Measurements from ENCODE around the gene TMEM192.
"Not testable (repeated sequence)": the region's sequence is repeated elsewhere in the genome, so short reads cannot be mapped to it uniquely, and the experiment has no call there.

TMEM192 gene

GRCh38 chr4:165112368-165113121, at the start of gene TMEM192:
Gene TMEM192 (minus strand): TSS chr4:165112860. CDS start chr4:165112773, 87 bp downstream.
- DNase-seq (ENCODE audit: low spot score), result peak; percentile 98

- no peak for DNase-seq (ENCODE audit: low spot score)
Measured at GRCh38 chr4:165158762-165159161, 46.1 kb upstream of the TMEM192 start.

- no peak for DNase-seq (ENCODE audit: low spot score)
Measured at GRCh38 chr4:165156906-165157305, 44.2 kb upstream of the TMEM192 start.

- DNase-seq (ENCODE audit: low spot score), result no peak
Measured at GRCh38 chr4:165154482-165154881, 41.8 kb upstream of the TMEM192 start.

GRCh38 chr4:165152527-165152926, 39.9 kb upstream of the TMEM192 start:
- peak; percentile 11 for DNase-seq (ENCODE audit: low spot score)

GRCh38 chr4:165151734-165152133, 39.1 kb upstream of the TMEM192 start:
- no peak for DNase-seq (ENCODE audit: low spot score)

GRCh38 chr4:165150545-165150944, 37.9 kb upstream of the TMEM192 start:
- DNase-seq (ENCODE audit: low spot score), result no peak

- DNase-seq (ENCODE audit: low spot score), result no peak
Measured at GRCh38 chr4:165138843-165139242, 26.2 kb upstream of the TMEM192 start.

- DNase-seq (ENCODE audit: low spot score), result no peak
Measured at GRCh38 chr4:165137205-165137604, 24.5 kb upstream of the TMEM192 start.

GRCh38 chr4:165136529-165136928, 23.9 kb upstream of the TMEM192 start:
- no peak for DNase-seq (ENCODE audit: low spot score)

- DNase-seq (ENCODE audit: low spot score), result no peak
Measured at GRCh38 chr4:165133150-165133549, 20.5 kb upstream of the TMEM192 start.

- peak; percentile 66 for DNase-seq (ENCODE audit: low spot score)
Measured at GRCh38 chr4:165131247-165131832, 18.7 kb upstream of the TMEM192 start.

- no peak for DNase-seq (ENCODE audit: low spot score)
Measured at GRCh38 chr4:165129924-165130323, 17.3 kb upstream of the TMEM192 start.

GRCh38 chr4:165125869-165126499, 13.3 kb upstream of the TMEM192 start:
- not testable (repeated sequence) for DNase-seq (ENCODE audit: low spot score)

- DNase-seq (ENCODE audit: low spot score), result no peak
Measured at GRCh38 chr4:165124488-165124887, 11.8 kb upstream of the TMEM192 start.

- DNase-seq (ENCODE audit: low spot score), result no peak
Measured at GRCh38 chr4:165118256-165118909, 5.7 kb upstream of the TMEM192 start.

- DNase-seq (ENCODE audit: low spot score), result no peak
Measured at GRCh38 chr4:165115301-165115700, 2.6 kb upstream of the TMEM192 start.

- no peak for DNase-seq (ENCODE audit: low spot score)
Measured at GRCh38 chr4:165111906-165112367, 723 bp downstream of the TMEM192 start.

GRCh38 chr4:165106518-165106917, 6.1 kb downstream of the TMEM192 start:
- no peak for DNase-seq (ENCODE audit: low spot score)

GRCh38 chr4:165101641-165102040, 11.0 kb downstream of the TMEM192 start:
- DNase-seq (ENCODE audit: low spot score), result no peak

- DNase-seq (ENCODE audit: low spot score), result peak; percentile 62
Measured at GRCh38 chr4:165096776-165097175, 15.9 kb downstream of the TMEM192 start.

GRCh38 chr4:165095291-165095690, 17.4 kb downstream of the TMEM192 start:
- no peak for DNase-seq (ENCODE audit: low spot score)

GRCh38 chr4:165094873-165095272, 17.8 kb downstream of the TMEM192 start:
- no peak for DNase-seq (ENCODE audit: low spot score)
